Upper lobe of left lung (tissue), 4 donors: ENCODE data around the gene THRAP3.

Experiments used
- CTCF ChIP-seq, 6 experiments: fragments of 450-650 bp in 4 of 6; fragments of 200-600 bp in 2 of 6; sonication (generic) in 2 of 6; IDR thresholded peaks; one replicate each; pipeline ENCODE4 v1.5.1; 2016 to 2019; ENCODE audit warnings: antibody characterized with exemption in 6 of 6
- POLR2AphosphoS5 ChIP-seq, 2 donors: sonication (generic); formaldehyde crosslinking; IDR thresholded peaks; one replicate each; pipeline ENCODE4 v1.5.1; 2017; ENCODE audit warnings: antibody characterized with exemption in 2 of 2

DNA sequence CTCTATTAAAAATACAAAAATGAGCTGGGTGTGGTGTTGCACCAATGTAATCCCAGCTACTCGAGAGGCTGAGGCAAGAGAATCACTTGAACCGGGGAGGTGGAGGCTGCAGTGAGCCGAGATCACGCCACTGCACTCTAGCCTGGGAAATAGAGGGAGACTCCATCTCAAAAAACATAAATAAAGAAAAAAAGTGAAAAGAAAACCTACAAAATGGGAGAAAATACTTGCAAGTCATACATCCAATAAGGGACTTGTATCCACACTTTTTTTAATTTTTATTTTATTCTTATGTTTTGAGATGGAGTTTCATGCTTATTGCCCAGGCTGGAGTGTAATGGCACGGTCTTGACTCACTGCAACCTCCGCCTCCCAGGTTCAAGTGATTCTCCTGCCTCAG, 52.4 kb downstream of the THRAP3 start:
- TF ChIP-seq CTCF (IDR thresholded peaks at IDR 0.05) (no peak), POLR2AphosphoS5 (IDR thresholded peaks at IDR 0.05) (no peak)
